H9 (cell line): ENCODE measurements around the gene RAI1. TPM values are rescaled to one million over a fixed set of nuclear protein-coding genes. Genes with fewer than 3 reads are reported as not detected.

Experiments used
- DNase-seq: peaks from one replicate; pipeline ENCODE4 v3.0.0-alpha.2; 2017
- H2AFZ ChIP-seq: one replicate; pipeline ENCODE4 v1.6.1; 2013; ENCODE audit warnings: mild to moderate bottlenecking, low read length, control low read depth, moderate library complexity
- H2AK5ac ChIP-seq: 2 replicates; pipeline ENCODE4 v1.6.1; 2013; ENCODE audit warnings: low read length, control low read depth, mixed read lengths; ENCODE audit not compliant: insufficient read length
- H2BK120ac ChIP-seq: one replicate; pipeline ENCODE4 v1.6.1; 2013; ENCODE audit warnings: low read depth, mild to moderate bottlenecking, low read length, control low read depth, inconsistent platforms; ENCODE audit not compliant: poor library complexity, severe bottlenecking
- H2BK12ac ChIP-seq: 2 replicates; pipeline ENCODE4 v1.6.1; 2013; ENCODE audit warnings: low read length, control low read depth, mixed read lengths, low read depth; ENCODE audit not compliant: insufficient read length
- H2BK15ac ChIP-seq: 2 replicates; pipeline ENCODE4 v1.6.1; 2013; ENCODE audit warnings: low read depth, low read length, control low read depth
- H2BK20ac ChIP-seq: one replicate; pipeline ENCODE4 v1.6.1; 2013; ENCODE audit warnings: low read depth, mild to moderate bottlenecking, low read length, control low read depth, inconsistent platforms; ENCODE audit not compliant: poor library complexity, severe bottlenecking
- H2BK5ac ChIP-seq: 2 replicates; pipeline ENCODE4 v1.6.1; 2013; ENCODE audit warnings: low read length, control low read depth, mixed read lengths; ENCODE audit not compliant: insufficient read length
- H3K14ac ChIP-seq: 2 replicates; pipeline ENCODE4 v1.6.1; 2013; ENCODE audit warnings: low read length, control low read depth; ENCODE audit not compliant: insufficient read depth
- H3K18ac ChIP-seq: 2 replicates; pipeline ENCODE4 v1.6.1; 2013; ENCODE audit warnings: low read depth, mild to moderate bottlenecking, mixed read lengths, low read length, control low read depth; ENCODE audit not compliant: insufficient read length
- H3K23ac ChIP-seq: 2 replicates; pipeline ENCODE4 v1.6.1; 2013; ENCODE audit warnings: low read length, control low read depth, mixed read lengths, low read depth; ENCODE audit not compliant: insufficient read length
- H3K23me2 ChIP-seq: 2 replicates; pipeline ENCODE4 v1.6.1; 2013; ENCODE audit warnings: low read depth, mild to moderate bottlenecking, mixed read lengths, low read length, control low read depth; ENCODE audit not compliant: insufficient read length, poor library complexity, severe bottlenecking
- H3K27ac ChIP-seq: 2 replicates; pipeline ENCODE4 v1.5.1; 2013; ENCODE audit warnings: low read length, control low read depth, mixed read lengths, low read depth; ENCODE audit not compliant: insufficient read length
- H3K27me3 ChIP-seq: 2 replicates; pipeline ENCODE4 v1.6.1; 2013; ENCODE audit warnings: low read length, control low read depth, inconsistent platforms; ENCODE audit not compliant: insufficient read depth
- H3K4ac ChIP-seq: 2 replicates; pipeline ENCODE4 v1.6.1; 2013; ENCODE audit warnings: low read depth, mild to moderate bottlenecking, control low read depth, inconsistent platforms, low read length, moderate library complexity
- H3K4me1 ChIP-seq: 2 replicates; pipeline ENCODE4 v1.6.1; 2013; ENCODE audit warnings: low read length, control low read depth, inconsistent platforms; ENCODE audit not compliant: insufficient read depth
- H3K4me2 ChIP-seq: 2 replicates; pipeline ENCODE4 v1.6.1; 2013; ENCODE audit warnings: low read length, control low read depth, mixed read lengths; ENCODE audit not compliant: insufficient read length, insufficient read depth
- H3K56ac ChIP-seq: 2 replicates; pipeline ENCODE4 v1.6.1; 2013; ENCODE audit warnings: low read depth, mild to moderate bottlenecking, mixed read lengths, low read length, control low read depth; ENCODE audit not compliant: insufficient read length
- H3K79me1 ChIP-seq: 2 replicates; pipeline ENCODE4 v1.6.1; 2013; ENCODE audit warnings: low read depth, mild to moderate bottlenecking, moderate library complexity, low read length, control low read depth, inconsistent platforms; ENCODE audit not compliant: insufficient read depth, poor library complexity, severe bottlenecking
- H3K79me2 ChIP-seq: 2 replicates; pipeline ENCODE4 v1.6.1; 2013; ENCODE audit warnings: low read length, control low read depth, inconsistent platforms; ENCODE audit not compliant: insufficient read depth
- H3K9ac ChIP-seq: 2 replicates; pipeline ENCODE4 v1.6.1; 2013; ENCODE audit warnings: low read length, control low read depth, mixed read lengths; ENCODE audit not compliant: insufficient read length; ENCODE audit errors: extremely low read depth
- H3K9me3 ChIP-seq: one replicate; pipeline ENCODE4 v1.6.1; 2013; ENCODE audit warnings: low read depth, low read length, inconsistent platforms; ENCODE audit not compliant: control insufficient read depth
- H3T11ph ChIP-seq: one replicate; pipeline ENCODE4 v1.6.1; 2013; ENCODE audit warnings: mild to moderate bottlenecking, low read length, control low read depth, inconsistent platforms
- H4K20me1 ChIP-seq: one replicate; pipeline ENCODE4 v1.6.1; 2013; ENCODE audit not compliant: control insufficient read depth, insufficient read length, insufficient read depth
- H4K5ac ChIP-seq: 2 replicates; pipeline ENCODE4 v1.6.1; 2013; ENCODE audit warnings: low read depth, mild to moderate bottlenecking, mixed read lengths, low read length, control low read depth; ENCODE audit not compliant: insufficient read length
- H4K8ac ChIP-seq: replicated peaks from 2 replicates; pipeline ENCODE4 v1.6.1; 2013; ENCODE audit warnings: low read length, control low read depth, mixed read lengths, low read depth; ENCODE audit not compliant: insufficient read length
- H4K91ac ChIP-seq: 2 replicates; pipeline ENCODE4 v1.6.1; 2013; ENCODE audit warnings: low read depth, mild to moderate bottlenecking, moderate library complexity, mixed read lengths, low read length, control low read depth; ENCODE audit not compliant: insufficient read length
- H3K27ac Mint-ChIP-seq, 3 experiments: 2 replicates in 2 of 3; 3 replicates in 1 of 3; pipeline ENCODE4 v1.8.0; 2020 to 2021; ENCODE audit warnings: mixed read lengths in 3 of 3, mild to moderate bottlenecking in 1 of 3, moderate library complexity in 1 of 3
- H3K27me3 Mint-ChIP-seq: 2 replicates; pipeline ENCODE4 v1.8.0; 2021; ENCODE audit warnings: low read depth, mild to moderate bottlenecking, moderate library complexity, mixed read lengths
- H3K36me3 Mint-ChIP-seq, 3 experiments: 2 replicates in 2 of 3; 3 replicates in 1 of 3; pipeline ENCODE4 v1.8.0; 2020 to 2021; ENCODE audit warnings: low read depth in 3 of 3, mixed read lengths in 3 of 3; ENCODE audit not compliant: insufficient read depth in 1 of 3
- H3K4me1 Mint-ChIP-seq, 2 experiments: 2 replicates each; pipeline ENCODE4 v1.8.0; 2020; ENCODE audit warnings: mixed read lengths in 2 of 2
- H3K4me3 Mint-ChIP-seq, 2 experiments: 2 replicates in 1 of 2; 3 replicates in 1 of 2; pipeline ENCODE4 v1.8.0; 2020 to 2021; ENCODE audit warnings: mild to moderate bottlenecking in 2 of 2, mixed read lengths in 2 of 2, moderate library complexity in 1 of 2
- H3K9me3 Mint-ChIP-seq, 2 experiments: 2 replicates in 1 of 2; 3 replicates in 1 of 2; pipeline ENCODE4 v1.8.0; 2020; ENCODE audit warnings: mild to moderate bottlenecking in 2 of 2, mixed read lengths in 2 of 2, moderate library complexity in 1 of 2
- CTCF ChIP-seq: fragments of 200-600 bp; sonication (generic); conservative IDR thresholded peaks from 3 replicates; pipeline ENCODE4 v1.8.0; 2021; ENCODE audit warnings: antibody characterized with exemption, mild to moderate bottlenecking
- WGBS: extraction: QIAGEN DNeasy Blood & Tissue Kit; methylation state at CpG from one replicate; pipeline ENCODE4 v1.1.7; 2013; ENCODE audit warnings: missing lambda C conversion rate, low lambda C conversion rate, mixed read lengths; ENCODE audit not compliant: insufficient read length; ENCODE audit errors: extremely low coverage; 5-methylcytosine and 5-hydroxymethylcytosine counted together
- total RNA-seq: library from RNA; stranded (reverse); gene quantifications from 2 replicates; pipeline ENCODE4 v1.2.1, GENCODE V29; 2021

Gene RAI1
- total RNA-seq, 1 experiment from 2014 or later, result 1.5 TPM

DNA sequence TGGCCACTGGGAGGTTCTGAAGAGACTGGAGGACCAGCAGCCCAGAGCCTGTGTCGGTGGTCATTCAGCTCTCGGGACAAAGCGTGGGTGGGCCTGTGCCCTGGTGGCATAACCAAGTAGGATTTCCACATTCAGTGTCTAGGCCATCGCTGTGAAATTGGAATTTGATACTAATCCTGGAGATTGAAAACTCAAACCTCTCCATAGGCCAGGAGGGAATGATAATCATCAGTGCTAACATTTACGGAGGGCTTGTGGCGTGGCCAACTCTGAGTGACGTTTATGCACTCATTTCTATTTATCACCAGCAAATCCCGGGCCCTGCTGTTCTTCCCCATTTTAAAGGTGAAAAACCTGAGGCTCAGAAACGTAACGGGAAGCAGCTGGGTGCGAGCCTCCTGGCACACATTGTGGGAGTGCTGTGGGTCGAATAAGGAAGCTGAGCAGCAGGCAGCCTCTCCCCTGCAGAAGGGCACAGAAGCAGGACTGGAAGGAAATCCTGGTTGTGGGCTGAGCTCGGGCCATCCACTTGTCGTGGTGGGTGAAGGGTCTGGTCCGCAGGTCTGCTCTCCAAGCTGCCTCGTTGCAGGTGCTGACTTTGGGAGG lies 33.1 kb downstream of the RAI1 start:
- H3K23me2 ChIP-seq, result no peaks in the 10 kb centered on the region
- no peak overlapping the region for H2BK120ac ChIP-seq
- H3K18ac ChIP-seq, result peak overlapping the region; percentile 9
- H3K79me2 ChIP-seq, result no peaks in the 10 kb centered on the region
- no peak overlapping the region for H4K5ac ChIP-seq
- no peak overlapping the region for H3T11ph ChIP-seq
- no peak overlapping the region for H3K27ac ChIP-seq
- no peak for TF ChIP-seq CTCF
- no peaks in the 10 kb centered on the region for H3K79me1 ChIP-seq
- Mint-ChIP-seq H3K27me3 (peaks cover 89% of the 10 kb centered on the region), H3K27ac (no peak overlapping the region; a peak in 1 of 7 replicates), H3K36me3 (no peaks in the 10 kb centered on the region), H3K4me1 (peaks cover 30 to 43% of the 10 kb centered on the region in 2 experiments), H3K4me3 (peak overlapping the region in 1 of 2 experiments; percentile 53; a peak in 1 of 5 replicates), H3K9me3 (no peaks in the 10 kb centered on the region)
- H4K8ac ChIP-seq, result no peak overlapping the region
- peaks cover 3% of the 10 kb centered on the region; the same call in 1 of the 2 replicates for H3K4me1 ChIP-seq
- no peak overlapping the region for H2BK15ac ChIP-seq
- H3K4me2 ChIP-seq, result no peak overlapping the region
- DNase-seq, result no peak
- H2BK5ac ChIP-seq, result no peak overlapping the region
- H4K20me1 ChIP-seq, result no peaks in the 10 kb centered on the region
- no peak overlapping the region for H4K91ac ChIP-seq
- no peak overlapping the region for H3K4ac ChIP-seq
- H2BK12ac ChIP-seq, result no peak overlapping the region
- no CpG with 5 or more reads among the region's 16 CpGs for WGBS
- no peak overlapping the region for H3K9ac ChIP-seq
- peaks cover 30% of the 10 kb centered on the region; the same call in 1 of the 2 replicates for H3K27me3 ChIP-seq
- H3K9me3 ChIP-seq, result no peaks in the 10 kb centered on the region
- H2AK5ac ChIP-seq, result no peak overlapping the region
- H3K56ac ChIP-seq, result no peak overlapping the region
- 0 out of 2 replicates have a peak overlapping the region, but pooled peaks have one; percentile 27 for H3K14ac ChIP-seq
- no peak overlapping the region for H2BK20ac ChIP-seq
- H3K23ac ChIP-seq, result no peak overlapping the region
- H2AFZ ChIP-seq, result no peak overlapping the region
